GM18508 (cell line): ENCODE results near the gene SYCE3.
A peak's percentile ranks its signal among the peaks of the same experiment; 100 is the strongest.

Experiments used
- ATAC-seq: cut with Tn5 transposase; IDR thresholded peaks from one replicate; pipeline ENCODE4 v1.9.1; 2021; ENCODE audit warnings: moderate number of reproducible peaks; ENCODE audit not compliant: insufficient read depth, unreplicated experiment

Gene SYCE3

DNA sequence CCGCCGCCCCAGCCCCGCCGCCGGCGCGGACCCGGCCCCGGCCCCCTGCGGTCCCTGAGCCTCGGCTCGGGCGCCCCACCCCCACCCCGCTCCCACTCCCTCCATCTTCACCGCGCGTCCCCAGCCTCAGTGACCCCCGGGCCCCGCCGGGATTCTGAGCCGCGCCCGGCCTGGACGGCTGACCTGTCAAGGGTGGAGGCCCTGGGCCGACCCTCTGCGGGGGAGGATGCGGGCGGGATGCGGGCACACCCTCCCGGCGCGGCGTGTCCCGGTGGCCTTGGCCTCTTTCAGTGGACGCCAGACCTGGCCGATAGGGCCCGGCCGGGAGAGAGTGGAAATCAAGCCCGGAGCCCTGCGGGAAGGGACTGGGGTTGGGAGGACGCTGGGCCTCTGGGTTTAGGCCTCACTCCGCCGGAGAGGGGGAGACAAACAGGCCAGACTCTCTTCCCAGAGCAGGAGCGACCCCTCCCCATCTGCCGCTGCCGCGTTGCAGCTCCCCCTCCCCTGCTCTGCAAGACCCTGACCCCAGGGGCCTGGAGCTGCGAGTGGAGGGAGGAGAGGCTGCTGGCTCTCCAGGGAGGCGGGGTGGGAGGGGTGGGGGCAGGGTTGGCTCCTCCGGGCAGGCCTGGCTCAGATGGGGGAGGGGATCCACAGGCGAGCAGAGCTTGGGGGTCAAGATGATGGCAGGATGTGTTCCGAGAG, 38.4 kb upstream of the SYCE3 start:
- ATAC-seq, result no peak

DNA sequence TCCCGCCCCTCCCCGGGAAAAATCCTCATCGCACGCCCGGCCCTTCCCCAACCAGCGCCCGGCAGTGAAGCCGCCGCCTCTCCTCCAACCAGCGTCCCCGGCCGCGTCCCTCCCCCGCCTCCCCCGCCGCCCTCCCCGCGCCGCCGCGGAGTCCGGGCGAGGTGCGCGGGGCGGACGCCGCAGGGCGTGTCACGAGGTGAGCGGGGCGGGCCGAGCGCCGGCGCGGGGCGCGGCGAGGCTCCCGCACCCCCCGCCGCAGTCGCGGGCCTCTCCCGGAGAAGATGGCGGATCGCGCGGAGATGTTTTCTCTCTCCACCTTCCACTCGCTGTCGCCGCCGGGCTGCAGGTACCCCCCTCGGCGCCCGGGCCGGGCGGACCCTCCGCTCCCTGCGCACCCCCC, 37.8 kb upstream of the SYCE3 start, which contains the start of gene MAPK8IP2:
Gene MAPK8IP2 (plus strand): TSS at position 256 of the 400 bp plus-strand sequence. CDS start 26 bp downstream, at position 282.
- ATAC-seq, result no peak

DNA sequence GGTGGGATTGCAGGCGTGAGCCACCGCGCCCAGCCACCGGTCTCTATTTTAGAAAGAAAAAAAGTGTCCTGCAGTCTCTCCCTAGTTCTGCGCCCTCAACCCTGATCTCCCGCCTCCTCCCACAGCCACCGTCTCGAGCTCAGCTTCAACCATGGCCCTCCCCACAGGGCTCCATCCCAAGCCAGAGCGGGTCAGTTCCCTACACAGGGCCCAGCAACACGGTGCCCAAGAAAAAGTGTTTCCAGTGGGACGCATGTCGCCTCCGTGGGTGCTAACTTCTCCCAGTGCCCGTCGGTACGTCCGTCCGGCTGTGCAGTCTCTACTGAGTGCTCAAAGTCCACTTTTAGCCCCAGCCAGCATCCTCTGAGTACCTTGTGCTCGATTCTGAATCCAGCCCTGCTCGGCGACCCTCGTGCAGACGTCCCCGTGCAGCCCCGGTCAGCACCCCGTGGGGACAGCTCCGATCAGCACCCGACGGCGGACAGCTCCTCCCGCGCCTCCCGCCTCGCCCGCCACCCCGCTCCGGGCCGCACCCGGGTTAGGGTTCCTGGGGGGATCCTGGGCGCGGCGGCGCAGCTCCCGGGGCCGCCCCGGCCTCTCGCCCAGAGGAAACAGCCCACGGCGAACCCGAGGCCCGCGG, 37.2 kb upstream of the SYCE3 start:
- no peak for ATAC-seq

DNA sequence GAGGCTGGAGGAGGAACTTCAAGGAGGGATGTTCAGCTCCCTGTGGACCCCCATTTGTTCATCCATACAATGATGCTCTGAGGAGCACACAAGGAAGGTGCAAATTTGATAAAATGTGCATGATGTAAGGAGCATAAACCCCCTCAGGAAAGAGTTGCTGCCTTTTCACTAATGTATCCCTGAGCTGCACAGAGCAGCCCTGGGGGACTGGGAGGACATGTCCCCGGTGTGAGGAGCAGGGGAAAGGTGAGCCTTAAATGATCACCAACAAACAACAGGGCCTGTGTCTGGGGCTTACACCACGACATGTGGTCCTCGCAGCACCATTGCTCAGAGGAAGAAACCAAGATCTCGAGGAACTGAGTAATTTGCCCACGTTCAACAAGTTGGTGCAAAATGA, 34.4 kb upstream of the SYCE3 start:
- no peak for ATAC-seq

DNA sequence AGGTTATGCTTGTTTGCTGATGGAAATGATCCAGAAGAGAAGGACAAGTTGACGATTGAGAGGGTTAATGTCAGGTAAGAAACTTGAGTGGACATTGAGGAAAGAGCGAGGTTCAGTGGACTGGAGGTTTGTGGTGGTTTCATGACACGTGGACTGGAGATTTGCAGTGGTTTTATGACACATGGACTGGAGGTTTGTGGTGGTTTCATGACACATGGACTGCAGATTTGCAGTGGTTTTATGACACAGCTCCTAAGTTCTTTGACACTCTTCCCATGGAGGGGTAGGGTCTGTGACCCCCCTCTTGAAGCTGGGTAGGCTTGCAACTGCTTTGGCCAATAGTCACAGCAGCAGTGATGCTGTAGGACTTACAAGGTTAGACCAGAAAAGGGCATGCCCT, 32.5 kb upstream of the SYCE3 start:
- ATAC-seq, result no peak

DNA sequence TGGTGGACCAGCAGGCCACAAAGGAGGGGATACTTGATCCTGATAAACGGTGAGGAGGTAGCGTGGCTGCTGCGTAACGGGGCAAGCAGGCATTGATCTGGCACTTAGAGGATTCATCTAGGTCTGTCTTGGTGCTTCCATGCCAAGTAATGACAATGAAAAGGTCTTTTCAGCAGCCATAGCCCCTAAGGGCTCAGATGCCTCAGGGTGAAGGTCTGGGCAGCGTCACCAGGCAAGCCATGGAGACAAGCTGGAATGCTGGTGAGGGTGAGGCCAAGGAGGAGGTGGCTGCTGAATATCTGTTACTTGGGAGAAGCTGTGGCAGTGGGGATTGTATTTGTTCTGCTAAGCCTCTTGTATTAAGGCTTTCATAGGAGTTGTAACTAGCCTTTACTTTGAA, 24.7 kb upstream of the SYCE3 start:
- no peak for ATAC-seq

DNA sequence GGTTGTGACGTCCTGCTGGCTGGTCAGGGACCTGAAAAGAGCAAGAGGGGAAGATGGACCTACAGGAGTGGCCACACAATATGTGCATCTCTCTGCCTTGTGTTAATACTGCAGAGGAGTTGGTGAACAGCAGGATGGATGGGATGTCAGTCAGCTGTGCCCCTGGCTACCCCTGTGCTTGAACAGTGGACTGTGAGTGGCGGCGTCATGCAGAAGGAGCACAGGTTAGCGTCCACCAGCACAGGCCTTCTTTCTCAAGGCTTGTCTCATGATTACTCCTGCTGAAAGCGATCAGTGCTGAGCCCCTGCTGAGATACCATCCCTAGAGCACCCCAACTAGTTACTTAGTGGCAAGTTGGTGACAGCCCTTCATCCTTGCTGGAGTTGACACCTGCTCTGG, 23.7 kb upstream of the SYCE3 start:
- no peak for ATAC-seq

DNA sequence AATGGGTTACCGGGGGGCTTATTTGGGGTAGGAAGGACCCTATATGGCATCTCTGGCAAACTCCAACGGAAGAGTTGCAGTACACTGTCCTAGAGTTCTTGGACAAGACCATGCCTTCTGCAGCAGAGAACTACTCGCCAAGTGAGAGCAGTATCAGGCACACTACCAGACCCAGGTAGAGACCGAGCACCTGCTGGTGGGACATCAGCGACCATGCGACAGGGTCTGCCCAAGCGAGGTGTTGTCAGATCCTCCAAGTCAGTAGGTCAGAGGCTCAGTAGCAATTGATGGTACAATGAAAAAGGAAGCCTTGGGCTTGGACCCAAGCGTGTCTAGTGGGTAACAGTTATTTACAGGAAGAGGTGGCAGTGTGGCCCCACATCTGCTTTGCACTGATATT, 23.1 kb upstream of the SYCE3 start:
- ATAC-seq, result no peak

DNA sequence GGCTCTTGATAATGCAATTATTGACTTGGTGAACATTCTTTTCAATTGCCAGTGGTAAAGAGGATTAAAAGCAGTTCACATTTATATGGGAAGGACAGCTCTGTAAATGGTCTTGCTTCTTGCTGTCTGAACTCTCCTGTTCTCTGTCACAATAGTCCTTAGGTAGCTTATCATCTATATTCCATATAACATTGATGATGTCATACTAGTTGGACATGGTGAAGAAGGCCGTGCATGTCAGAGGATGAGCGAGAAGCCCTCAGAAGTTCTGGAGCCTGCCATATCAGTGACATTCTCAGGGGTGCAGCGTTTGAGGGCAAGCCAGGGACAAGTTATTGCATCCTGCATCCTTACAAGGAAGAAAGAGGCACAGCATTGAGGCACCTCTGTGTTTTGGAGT, 22.5 kb upstream of the SYCE3 start:
- ATAC-seq, result no peak

DNA sequence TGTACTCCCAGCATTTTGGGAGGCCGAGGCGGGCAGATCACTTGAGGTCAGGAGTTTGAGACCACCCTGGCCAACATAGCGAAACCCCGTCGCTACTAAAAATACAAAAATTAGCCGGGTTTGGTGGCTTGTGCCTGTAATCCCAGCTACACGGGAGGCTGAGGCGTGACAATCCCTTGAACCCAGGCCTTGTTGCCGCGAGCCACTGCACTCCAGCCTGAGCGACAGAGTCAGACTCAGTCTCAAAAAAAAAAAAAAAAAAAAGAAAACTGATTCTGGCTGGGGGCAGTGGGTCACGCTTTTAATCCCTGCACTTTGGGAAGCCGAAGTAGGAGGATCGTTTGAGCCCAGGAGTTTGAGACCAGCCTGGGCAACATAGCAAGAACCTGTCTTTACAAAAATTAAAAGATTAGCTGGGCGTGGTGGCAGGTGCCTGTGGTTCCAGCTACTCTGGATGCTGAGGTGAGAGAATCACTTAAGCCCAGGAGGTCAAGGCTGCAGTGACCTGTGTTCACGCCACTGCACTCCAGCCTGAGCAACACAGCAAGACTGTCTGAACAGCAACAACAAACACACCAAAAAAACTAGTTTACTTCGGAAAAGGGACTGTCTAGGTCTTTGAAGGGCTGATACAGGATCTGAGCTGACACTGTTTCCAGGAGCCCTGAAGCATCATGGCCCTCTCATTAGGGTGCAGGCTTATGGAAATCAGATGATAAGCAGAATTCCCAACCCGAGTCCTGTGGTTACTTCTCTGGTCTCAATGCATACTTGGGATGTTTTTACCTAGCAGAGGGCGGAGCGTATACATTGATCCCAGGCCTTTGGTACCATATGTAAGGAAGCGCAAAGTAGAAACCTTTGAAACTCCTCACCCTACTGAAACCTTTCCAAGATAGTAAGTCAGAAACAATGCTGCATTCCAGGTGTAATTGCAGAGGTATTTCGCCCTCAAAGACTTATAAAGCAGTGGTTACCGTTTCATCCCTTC, 21.7 kb upstream of the SYCE3 start:
- ATAC-seq, result no peak

DNA sequence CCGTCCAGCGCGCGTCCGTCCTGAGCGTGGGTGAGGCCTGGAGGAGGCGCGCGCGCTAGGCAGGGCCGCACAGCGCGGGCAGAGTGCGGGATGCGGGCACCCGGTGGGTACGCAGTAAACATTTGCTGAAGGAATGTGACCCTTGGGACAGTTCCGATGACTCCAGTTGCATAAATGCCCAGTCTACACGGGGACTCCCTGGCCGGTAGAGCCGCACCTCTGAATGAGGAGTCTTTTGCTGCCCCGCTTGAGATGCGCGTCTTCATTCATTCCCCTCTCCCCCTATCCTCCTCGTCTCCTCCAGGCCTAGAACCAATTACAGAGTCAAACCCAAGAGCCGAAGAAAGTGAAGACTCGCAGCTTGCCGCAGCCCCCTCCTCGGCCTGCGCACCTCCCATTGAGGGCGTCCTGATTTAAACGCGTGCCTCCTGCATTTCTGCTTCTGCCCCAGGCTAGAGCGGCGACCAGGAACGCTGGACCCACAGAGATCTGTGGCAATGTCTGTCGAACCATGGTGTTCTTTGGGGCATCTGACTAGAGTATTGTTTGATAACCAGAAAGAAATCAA, 20.7 kb upstream of the SYCE3 start:
- ATAC-seq, result peak; percentile 11

DNA sequence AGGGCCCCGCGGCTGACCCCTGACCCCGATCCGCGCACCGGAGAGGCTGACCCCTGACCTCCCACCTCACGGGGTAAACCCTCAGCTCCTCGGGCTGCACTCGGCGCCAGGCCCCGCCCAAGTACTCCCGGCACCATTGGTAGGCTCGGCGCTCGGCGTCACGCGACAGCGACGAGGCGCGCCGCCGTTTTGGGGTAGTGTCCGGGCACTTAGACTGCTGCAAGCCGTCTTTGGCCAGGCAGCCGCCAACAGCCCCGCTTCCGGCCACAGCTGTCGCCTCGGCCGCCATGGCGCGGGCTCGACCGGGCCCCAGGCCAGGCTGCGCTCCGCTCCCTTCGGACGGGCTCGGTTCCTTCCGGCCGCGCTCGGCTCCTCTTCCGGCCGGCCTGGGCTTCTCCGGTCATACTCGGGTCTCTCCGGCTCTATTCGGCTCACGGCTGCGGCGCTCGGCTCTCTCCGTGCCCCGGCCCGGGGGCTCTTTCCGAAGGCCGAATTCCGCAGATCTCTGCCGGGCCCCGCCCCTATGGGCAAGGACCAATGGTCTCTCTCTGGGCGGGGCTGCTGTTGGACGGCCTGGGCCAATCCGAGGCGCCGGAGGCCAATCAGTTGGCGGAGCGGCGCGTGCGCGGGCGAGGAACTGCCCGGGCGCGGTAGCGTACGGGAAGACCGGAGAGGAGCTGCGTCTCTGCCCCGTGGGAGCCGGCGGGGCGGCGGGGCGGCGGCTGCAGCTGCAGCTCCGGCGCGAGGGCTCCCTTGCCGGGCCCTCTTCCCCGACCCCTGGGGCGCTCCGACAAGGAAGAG, 20.0 kb upstream of the SYCE3 start, which contains the start of gene CHKB:
Gene CHKB (minus strand): TSS at position 357 of the 801 bp plus-strand sequence. CDS start 68 bp downstream, at position 289.
- peak; percentile 80 for ATAC-seq

DNA sequence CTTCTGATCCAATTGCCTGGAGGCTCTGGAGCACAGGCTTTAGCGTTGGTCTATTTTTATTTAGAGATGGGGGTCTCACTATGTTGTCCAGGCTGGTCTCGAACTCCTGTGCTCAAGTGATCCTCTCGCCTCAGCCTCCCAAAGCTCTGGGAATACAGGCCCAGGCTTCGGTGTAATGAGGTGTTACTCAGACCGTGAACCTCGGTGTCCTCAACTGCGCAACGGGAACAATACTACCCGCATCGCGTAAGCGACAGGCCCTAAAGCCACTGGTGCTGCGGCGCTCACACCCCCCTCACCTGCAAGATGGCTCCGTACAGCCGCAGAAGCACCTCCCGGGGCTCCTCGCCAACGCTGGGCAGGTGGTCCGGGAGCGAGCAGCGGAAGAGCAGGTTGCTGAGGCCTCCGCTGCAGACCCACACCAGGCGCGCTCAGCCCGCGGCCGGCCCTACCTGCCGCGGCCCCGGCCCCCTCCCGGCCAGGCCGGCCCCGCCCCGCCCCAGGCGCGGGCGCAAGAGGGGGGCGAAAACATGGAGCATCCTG, 19.3 kb upstream of the SYCE3 start:
- ATAC-seq, result no peak

DNA sequence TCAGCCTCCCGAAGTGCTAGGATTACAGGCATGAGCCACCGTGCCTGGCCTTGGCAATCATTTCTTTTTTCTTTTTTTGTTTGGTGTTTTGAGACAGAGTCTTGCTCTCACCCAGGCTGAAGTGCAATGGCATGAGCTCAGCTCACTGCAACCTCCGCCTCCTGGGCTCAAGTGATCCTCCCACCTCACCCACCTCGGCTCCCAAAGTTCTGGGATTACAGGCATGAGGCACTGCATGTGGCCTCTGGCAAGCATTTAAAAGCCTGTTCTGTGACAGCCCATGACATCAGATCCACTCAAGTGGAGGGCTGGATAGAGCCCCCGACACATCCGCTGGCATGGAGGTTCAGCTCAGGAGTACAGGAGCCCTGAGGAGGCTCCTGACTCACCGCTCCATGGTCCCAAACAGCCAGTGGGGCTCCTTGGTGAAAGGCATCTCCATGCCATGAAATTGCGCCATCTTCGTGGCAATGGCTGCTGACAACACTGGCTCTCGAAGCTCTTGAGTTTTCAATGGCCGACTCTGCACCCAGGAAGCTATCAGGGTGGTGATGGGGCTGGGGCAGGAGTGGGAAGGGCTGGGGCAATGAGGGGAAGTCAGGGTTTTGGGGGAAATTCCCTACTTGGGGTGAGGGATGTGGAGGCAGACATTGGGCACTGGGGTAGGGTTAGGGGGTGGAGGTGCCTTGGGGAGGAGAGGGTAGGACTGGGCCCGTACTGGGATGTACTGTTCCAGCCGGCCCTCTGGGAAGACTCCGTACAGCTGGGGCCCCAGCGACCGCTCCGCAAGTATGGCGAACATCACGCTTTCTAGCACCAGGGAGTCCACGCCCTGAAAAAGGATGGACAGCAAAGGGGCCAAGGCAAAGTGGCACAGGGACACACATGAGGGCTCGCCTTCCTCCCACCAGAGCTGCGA, 18.6 kb upstream of the SYCE3 start:
- no peak for ATAC-seq

DNA sequence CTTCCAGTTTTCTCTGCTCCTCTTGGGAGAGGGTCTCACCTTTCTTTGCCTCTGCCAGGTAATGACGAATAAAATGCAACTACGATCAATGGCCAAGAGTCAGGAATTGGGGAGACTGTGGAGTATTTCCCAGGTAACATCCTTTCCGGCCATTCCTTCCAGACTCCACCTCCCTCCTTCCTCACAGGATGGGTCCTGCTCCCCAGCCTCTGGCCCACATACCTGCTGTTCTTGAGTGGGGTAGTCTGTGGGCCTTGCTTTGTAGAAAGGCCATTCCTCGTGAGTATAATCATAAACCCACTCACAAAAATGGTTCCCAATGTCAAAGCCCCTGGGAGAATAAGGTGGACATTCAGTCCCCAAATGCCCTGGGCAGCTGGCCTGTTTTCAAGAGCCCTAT, 17.0 kb upstream of the SYCE3 start:
- no peak for ATAC-seq

DNA sequence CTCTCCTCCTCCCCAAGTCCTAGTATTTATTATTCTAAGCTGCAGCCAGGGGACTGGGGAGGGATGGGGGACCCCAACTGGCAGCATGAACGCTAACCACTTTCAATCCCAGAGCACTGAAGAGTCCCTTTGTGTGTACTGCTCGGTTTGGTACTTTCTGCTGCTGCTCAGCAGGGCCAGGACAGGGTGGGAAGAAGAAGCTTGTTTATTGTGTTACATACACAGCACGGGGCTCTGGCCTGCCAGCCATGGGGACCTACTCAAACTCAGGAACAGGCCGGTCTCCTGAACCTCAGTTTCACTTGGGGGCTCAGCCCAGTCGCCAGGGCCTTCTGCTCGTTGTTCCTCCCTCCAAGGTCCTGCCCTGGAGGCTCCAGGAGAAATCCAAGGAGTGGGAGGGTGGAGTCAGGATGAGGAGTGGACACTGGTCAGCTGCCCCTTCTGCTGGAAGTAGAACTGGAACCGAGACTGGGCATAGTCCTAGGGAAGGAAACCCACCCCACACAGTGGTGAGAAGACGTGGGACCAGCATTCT, 16.1 kb upstream of the SYCE3 start:
- no peak for ATAC-seq

DNA sequence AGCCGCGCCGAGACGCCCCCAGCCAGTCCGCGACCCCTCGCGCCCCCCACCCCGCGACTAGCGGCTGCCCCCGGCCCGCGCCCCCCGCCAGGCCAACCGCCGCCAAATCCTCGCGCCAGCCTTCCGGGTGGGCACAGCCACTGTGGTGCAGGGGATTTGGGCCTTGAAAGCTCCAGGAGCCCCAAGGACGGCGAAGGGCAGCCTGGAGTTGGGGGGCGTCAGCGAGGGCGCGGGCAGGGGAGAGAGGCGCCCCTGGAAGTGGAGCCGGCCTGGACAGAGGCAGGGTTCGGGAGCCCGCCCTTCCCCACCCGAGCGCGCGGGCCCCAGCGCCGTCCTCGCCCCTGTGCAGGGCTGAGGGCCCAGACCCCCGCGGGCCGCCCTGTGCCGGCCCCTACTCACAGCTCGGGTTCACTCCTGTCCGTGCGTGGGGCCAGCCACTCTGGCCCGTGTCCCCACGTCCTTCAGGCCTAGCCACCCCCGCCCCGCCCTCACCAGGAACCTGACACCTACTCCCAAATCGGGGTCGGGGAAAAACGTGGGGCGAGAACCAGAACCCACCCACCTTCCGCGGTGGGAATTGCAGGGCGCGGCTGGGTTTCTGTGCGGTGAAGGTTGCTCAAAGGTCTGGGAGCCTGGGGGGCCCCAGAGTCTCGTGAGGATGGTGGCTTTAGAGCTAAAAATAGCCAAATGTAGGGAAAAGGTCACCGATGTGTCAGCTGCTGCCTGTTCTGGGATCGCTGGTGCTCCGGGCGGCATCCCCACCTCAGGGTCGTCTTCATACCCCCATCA, 15.5 kb upstream of the SYCE3 start, which contains the start of gene CPT1B:
Gene CPT1B (minus strand): TSS at position 441 of the 789 bp plus-strand sequence. CDS start 512 bp downstream, outside the sequence.
- no peak for ATAC-seq
